Neural cell (in vitro differentiated cells): Measurements from ENCODE around the gene SEMA4B. TPM values are rescaled to one million over a fixed set of nuclear protein-coding genes. Genes with fewer than 3 reads are reported as not detected.

ENCODE experiments used
- H2AFZ ChIP-seq: fragments of 200-600, 300-800 bp; sonication (generic), shearing (Covaris generic); 2 replicates; pipeline ENCODE4 v1.6.0; 2014; ENCODE audit warnings: low read depth, mild to moderate bottlenecking, antibody characterized with exemption, low read length, moderate library complexity
- H3F3A ChIP-seq: fragments of 200-600 bp; shearing (Covaris generic); 2 replicates; pipeline ENCODE4 v1.6.1; 2016; ENCODE audit warnings: mild to moderate bottlenecking, moderate library complexity, mixed read lengths, antibody characterized with exemption, low read length; ENCODE audit not compliant: insufficient read depth, poor library complexity, severe bottlenecking
- H3K27ac ChIP-seq: fragments of 200-600, 300-800 bp; sonication (generic), shearing (Covaris generic); 2 replicates; pipeline ENCODE4 v1.5.1; 2014; ENCODE audit warnings: mild to moderate bottlenecking, low read length, moderate library complexity
- H3K27me3 ChIP-seq: fragments of 300-800, 200-600 bp; sonication (generic), shearing (Covaris generic); 2 replicates; pipeline ENCODE4 v1.6.0; 2014; ENCODE audit warnings: mild to moderate bottlenecking, low read depth, low read length, moderate library complexity; ENCODE audit not compliant: insufficient read depth
- H3K36me3 ChIP-seq: fragments of 300-800, 200-600 bp; sonication (generic), shearing (Covaris generic); 2 replicates; pipeline ENCODE4 v1.5.1; 2014; ENCODE audit warnings: mild to moderate bottlenecking, antibody characterized with exemption, low read length, moderate library complexity; ENCODE audit not compliant: insufficient read depth
- H3K4me2 ChIP-seq: fragments of 300-800, 200-600 bp; sonication (generic), shearing (Covaris generic); 2 replicates; pipeline ENCODE4 v1.6.0; 2014; ENCODE audit warnings: mild to moderate bottlenecking, low read length
- H3K4me3 ChIP-seq: fragments of 300-800, 200-600 bp; sonication (generic), shearing (Covaris generic); 2 replicates; pipeline ENCODE4 v1.5.1; 2014; ENCODE audit warnings: mild to moderate bottlenecking, low read length, moderate library complexity
- H3K79me2 ChIP-seq: fragments of 200-600 bp; shearing (Covaris generic); replicated peaks from 2 replicates; pipeline ENCODE4 v1.6.0; 2014; ENCODE audit warnings: mild to moderate bottlenecking, low read length, moderate library complexity; ENCODE audit not compliant: insufficient read depth
- H3K9ac ChIP-seq: fragments of 300-800, 200-600 bp; sonication (generic), shearing (Covaris generic); 2 replicates; pipeline ENCODE4 v1.6.1; 2016; ENCODE audit warnings: mild to moderate bottlenecking, low read length, mixed read lengths
- H3K9me2 ChIP-seq: fragments of 200-600 bp; shearing (Covaris generic); 2 replicates; pipeline ENCODE4 v1.6.1; 2016; ENCODE audit warnings: mild to moderate bottlenecking, low read length, mixed read lengths; ENCODE audit not compliant: insufficient read depth
- H3K9me3 ChIP-seq: fragments of 200-600, 300-800 bp; sonication (generic), shearing (Covaris generic); 2 replicates; pipeline ENCODE4 v1.6.1; 2016; ENCODE audit warnings: mild to moderate bottlenecking, mixed run types, low read length, moderate library complexity, mixed read lengths
- H4K20me1 ChIP-seq: fragments of 200-600 bp; shearing (Covaris generic); 2 replicates; pipeline ENCODE4 v1.6.1; 2016; ENCODE audit warnings: mild to moderate bottlenecking, mixed run types; ENCODE audit not compliant: insufficient read depth
- EP300 ChIP-seq: fragments of 450-650 bp; conservative IDR thresholded peaks from 2 replicates; pipeline ENCODE4 v1.6.1; 2014; ENCODE audit warnings: antibody characterized with exemption, mild to moderate bottlenecking, moderate library complexity; ENCODE audit not compliant: poor library complexity, severe bottlenecking
- EZH2 ChIP-seq: fragments of 200-600, 300-800 bp; shearing (Covaris generic), sonication (generic); IDR thresholded peaks from 2 replicates; pipeline ENCODE4 v1.6.1; 2014; ENCODE audit warnings: antibody characterized with exemption, low read length, borderline replicate concordance, mild to moderate bottlenecking; ENCODE audit not compliant: insufficient read depth, poor library complexity, severe bottlenecking
- MXI1 ChIP-seq: fragments of 450-650 bp; conservative IDR thresholded peaks from 2 replicates; pipeline ENCODE4 v1.6.1; 2014; ENCODE audit warnings: antibody characterized with exemption, mild to moderate bottlenecking; ENCODE audit not compliant: poor library complexity, severe bottlenecking
- POLR2AphosphoS5 ChIP-seq: IDR thresholded peaks from 2 replicates; pipeline ENCODE4 v1.6.1; 2012
- RAD21 ChIP-seq: fragments of 450-650 bp; conservative IDR thresholded peaks from 2 replicates; pipeline ENCODE4 v1.6.1; 2014; ENCODE audit warnings: antibody characterized with exemption, mild to moderate bottlenecking, moderate library complexity
- SMC3 ChIP-seq: fragments of 450-650 bp; conservative IDR thresholded peaks from 2 replicates; pipeline ENCODE4 v1.6.1; 2014; ENCODE audit warnings: antibody characterized with exemption, mild to moderate bottlenecking, moderate library complexity; ENCODE audit not compliant: poor library complexity
- TAF1 ChIP-seq: IDR thresholded peaks from 2 replicates; pipeline ENCODE4 v1.6.1; 2012; ENCODE audit warnings: low read depth
- polyA plus RNA-seq: library from polyadenylated mRNA; depleted of rRNA; stranded (reverse); fragments of >200 nt; gene quantifications from 2 replicates; pipeline ENCODE4 v1.2.3, GENCODE V29; 2014
- TF ChIP-seq, protein P1 (sequence below): fragments of 450-650 bp; IDR thresholded peaks from 2 replicates; pipeline ENCODE4 v1.5.1; 2014; ENCODE audit warnings: antibody characterized with exemption, mild to moderate bottlenecking, moderate library complexity; ENCODE audit not compliant: poor library complexity, severe bottlenecking
- TF ChIP-seq, protein P2 (sequence below): IDR thresholded peaks from 2 replicates; pipeline ENCODE4 v1.6.1; 2012; ENCODE audit warnings: borderline replicate concordance

The SEMA4B gene
- polyA plus RNA-seq, 1 donor from 2014 or later, result 11.0 TPM

DNA sequence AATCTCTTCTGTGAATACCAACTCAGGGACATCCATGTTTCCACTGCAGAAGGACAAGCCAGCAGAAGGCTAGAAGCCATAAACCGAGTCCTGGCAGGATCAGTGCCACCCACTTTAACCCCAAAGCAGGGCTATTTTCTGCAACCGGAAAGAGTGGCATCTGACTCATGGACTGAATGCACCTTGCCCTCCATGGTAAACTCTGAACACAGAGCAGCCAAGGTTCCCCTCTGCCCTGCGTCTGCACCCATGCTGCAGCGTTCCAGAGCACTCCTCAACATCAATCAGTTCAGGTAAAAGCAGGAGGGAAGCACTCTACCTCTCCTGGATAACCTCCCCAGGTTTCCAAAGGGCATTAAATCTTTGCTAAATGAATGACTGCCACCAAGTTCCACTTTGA lies 63.5 kb downstream of the SEMA4B start:
- H3K9me2 ChIP-seq, result no peaks in the 10 kb centered on the region
- peak overlapping the region; percentile 95 for H3K4me2 ChIP-seq
- H3K27ac ChIP-seq, result peak overlapping the region; percentile 94
- H3K9me3 ChIP-seq, result no peaks in the 10 kb centered on the region
- TF ChIP-seq POLR2AphosphoS5, result no peak
- TF ChIP-seq, protein P1, sequence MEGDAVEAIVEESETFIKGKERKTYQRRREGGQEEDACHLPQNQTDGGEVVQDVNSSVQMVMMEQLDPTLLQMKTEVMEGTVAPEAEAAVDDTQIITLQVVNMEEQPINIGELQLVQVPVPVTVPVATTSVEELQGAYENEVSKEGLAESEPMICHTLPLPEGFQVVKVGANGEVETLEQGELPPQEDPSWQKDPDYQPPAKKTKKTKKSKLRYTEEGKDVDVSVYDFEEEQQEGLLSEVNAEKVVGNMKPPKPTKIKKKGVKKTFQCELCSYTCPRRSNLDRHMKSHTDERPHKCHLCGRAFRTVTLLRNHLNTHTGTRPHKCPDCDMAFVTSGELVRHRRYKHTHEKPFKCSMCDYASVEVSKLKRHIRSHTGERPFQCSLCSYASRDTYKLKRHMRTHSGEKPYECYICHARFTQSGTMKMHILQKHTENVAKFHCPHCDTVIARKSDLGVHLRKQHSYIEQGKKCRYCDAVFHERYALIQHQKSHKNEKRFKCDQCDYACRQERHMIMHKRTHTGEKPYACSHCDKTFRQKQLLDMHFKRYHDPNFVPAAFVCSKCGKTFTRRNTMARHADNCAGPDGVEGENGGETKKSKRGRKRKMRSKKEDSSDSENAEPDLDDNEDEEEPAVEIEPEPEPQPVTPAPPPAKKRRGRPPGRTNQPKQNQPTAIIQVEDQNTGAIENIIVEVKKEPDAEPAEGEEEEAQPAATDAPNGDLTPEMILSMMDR, result no peak
- TF ChIP-seq, protein P2, sequence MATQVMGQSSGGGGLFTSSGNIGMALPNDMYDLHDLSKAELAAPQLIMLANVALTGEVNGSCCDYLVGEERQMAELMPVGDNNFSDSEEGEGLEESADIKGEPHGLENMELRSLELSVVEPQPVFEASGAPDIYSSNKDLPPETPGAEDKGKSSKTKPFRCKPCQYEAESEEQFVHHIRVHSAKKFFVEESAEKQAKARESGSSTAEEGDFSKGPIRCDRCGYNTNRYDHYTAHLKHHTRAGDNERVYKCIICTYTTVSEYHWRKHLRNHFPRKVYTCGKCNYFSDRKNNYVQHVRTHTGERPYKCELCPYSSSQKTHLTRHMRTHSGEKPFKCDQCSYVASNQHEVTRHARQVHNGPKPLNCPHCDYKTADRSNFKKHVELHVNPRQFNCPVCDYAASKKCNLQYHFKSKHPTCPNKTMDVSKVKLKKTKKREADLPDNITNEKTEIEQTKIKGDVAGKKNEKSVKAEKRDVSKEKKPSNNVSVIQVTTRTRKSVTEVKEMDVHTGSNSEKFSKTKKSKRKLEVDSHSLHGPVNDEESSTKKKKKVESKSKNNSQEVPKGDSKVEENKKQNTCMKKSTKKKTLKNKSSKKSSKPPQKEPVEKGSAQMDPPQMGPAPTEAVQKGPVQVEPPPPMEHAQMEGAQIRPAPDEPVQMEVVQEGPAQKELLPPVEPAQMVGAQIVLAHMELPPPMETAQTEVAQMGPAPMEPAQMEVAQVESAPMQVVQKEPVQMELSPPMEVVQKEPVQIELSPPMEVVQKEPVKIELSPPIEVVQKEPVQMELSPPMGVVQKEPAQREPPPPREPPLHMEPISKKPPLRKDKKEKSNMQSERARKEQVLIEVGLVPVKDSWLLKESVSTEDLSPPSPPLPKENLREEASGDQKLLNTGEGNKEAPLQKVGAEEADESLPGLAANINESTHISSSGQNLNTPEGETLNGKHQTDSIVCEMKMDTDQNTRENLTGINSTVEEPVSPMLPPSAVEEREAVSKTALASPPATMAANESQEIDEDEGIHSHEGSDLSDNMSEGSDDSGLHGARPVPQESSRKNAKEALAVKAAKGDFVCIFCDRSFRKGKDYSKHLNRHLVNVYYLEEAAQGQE, result no peak
- no peak for TF ChIP-seq SMC3
- TF ChIP-seq EP300, result no peak
- no peak for TF ChIP-seq TAF1
- no peak for TF ChIP-seq MXI1
- TF ChIP-seq EZH2, result no peak
- no peak for TF ChIP-seq RAD21
- peaks cover 3% of the 10 kb centered on the region for H3F3A ChIP-seq
- no peaks in the 10 kb centered on the region for H3K27me3 ChIP-seq
- H3K9ac ChIP-seq, result peak overlapping the region; percentile 92
- no peaks in the 10 kb centered on the region for H3K36me3 ChIP-seq
- peaks cover 38% of the 10 kb centered on the region for H3K79me2 ChIP-seq
- H4K20me1 ChIP-seq, result peaks cover under 1% of the 10 kb centered on the region
- peak overlapping the region; percentile 74 for H2AFZ ChIP-seq
- H3K4me3 ChIP-seq, result peak overlapping the region; percentile 78

DNA sequence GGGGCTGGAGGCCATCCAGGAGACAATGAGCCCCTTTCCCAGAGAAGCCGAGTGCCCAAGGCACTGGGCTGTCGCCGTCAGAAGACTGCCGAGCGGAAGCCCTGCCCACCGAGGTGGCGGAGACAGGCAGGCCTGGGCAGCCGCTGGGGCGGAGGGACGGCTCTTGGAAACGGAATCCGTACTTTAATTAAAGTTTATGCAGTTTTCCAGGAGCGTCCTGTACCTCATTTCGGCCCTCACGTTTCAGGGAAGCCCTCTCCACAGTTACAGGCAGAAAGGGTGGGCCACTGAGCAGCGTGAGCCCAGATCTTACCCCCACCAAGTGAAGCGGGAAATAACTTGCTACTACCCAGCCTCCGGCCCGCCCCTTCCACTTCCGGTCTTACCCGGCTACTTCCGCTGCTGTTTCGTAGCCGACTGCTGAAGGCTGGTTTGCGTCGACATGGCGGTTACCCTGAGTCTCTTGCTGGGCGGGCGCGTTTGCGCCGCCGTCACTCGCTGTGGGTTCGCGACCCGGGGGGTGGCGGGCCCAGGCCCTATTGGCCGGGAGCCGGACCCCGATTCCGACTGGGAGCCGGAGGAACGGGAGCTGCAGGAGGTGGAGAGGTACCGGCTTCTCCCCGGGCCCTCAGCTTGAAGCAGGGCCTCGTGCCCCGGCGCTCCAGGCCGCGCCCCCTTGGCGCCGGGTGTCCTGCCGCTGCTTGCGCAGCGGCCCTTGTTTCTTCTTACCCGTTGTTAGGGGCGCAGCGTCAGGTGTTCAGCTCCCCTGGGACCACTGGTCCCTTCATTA lies 64.3 kb downstream of the SEMA4B start, which contains the start of gene NGRN:
Gene NGRN, plus strand, starts transcription at position 402 of the 790 bp plus-strand sequence. Its CDS starts 41 bp downstream, at position 443.
- Histone ChIP-seq H3K9me3 (no peaks in the 10 kb centered on the region), H3K27ac (peak within 1 kb of the TSS; percentile 94), H3K4me3 (peak within 1 kb of the TSS; percentile 78), H4K20me1 (peaks cover 4% of the 10 kb centered on the region), H3K9ac (peak within 1 kb of the TSS; percentile 92), H3F3A (peaks cover 3% of the 10 kb centered on the region), H3K36me3 (no peaks in the 10 kb centered on the region), H3K9me2 (no peaks in the 10 kb centered on the region), H3K79me2 (peaks cover 46% of the 10 kb centered on the region), H2AFZ (peak within 1 kb of the TSS; percentile 74), H3K27me3 (no peaks in the 10 kb centered on the region), H3K4me2 (peak within 1 kb of the TSS; percentile 95)
- TF ChIP-seq SMC3 (peak; percentile 33), POLR2AphosphoS5 (peak; percentile 90), EZH2 (no peak), EP300 (peak; percentile 9), RAD21 (peak; percentile 21), MXI1 (peak; percentile 88), TAF1 (peak; percentile 77)
- TF ChIP-seq, protein P2, result peak; percentile 86
- TF ChIP-seq, protein P1, result no peak
